Tibial nerve (tissue), 4 donors: ENCODE data around the gene SPINT2.

Source experiments
- CTCF ChIP-seq, 5 experiments: fragments of 200-600 bp in 3 of 5; fragments of 450-650 bp in 2 of 5; sonication (generic) in 3 of 5; IDR thresholded peaks; one replicate each; pipeline ENCODE4 v1.5.1; 2016 to 2019; ENCODE audit warnings: antibody characterized with exemption in 5 of 5, mild to moderate bottlenecking in 3 of 5, moderate library complexity in 2 of 5
- EP300 ChIP-seq, 2 donors: sonication (generic); formaldehyde crosslinking; IDR thresholded peaks; one replicate each; pipeline ENCODE4 v1.6.1; 2017; ENCODE audit warnings: antibody characterized with exemption in 2 of 2, mild to moderate bottlenecking in 1 of 2
- POLR2A ChIP-seq, 2 donors: fragments of 450-650 bp; IDR thresholded peaks; one replicate each; pipeline ENCODE4 v1.6.1; 2017; ENCODE audit warnings: antibody characterized with exemption in 2 of 2, mild to moderate bottlenecking in 2 of 2, moderate library complexity in 2 of 2

- TF ChIP-seq CTCF (IDR thresholded peaks at IDR 0.05) = no peak
- TF ChIP-seq POLR2A (IDR thresholded peaks at IDR 0.05) = no peak
- TF ChIP-seq EP300 (IDR thresholded peaks at IDR 0.05) = peak in 1 of 2 donors; percentile 24
These were observed 11.3 kb upstream of the SPINT2 start for GRCh38 chr19:38252941-38253691.
